Left ventricle myocardium inferior (tissue), 1 donor: ENCODE measurements around the gene KIFBP. TPM values are rescaled to one million over a fixed set of nuclear protein-coding genes. Genes with fewer than 3 reads are reported as not detected.
"Not testable (repeated sequence)": the region's sequence is repeated elsewhere in the genome, so short reads cannot be mapped to it uniquely, and the experiment has no call there.

ENCODE experiments used
- DNase-seq: peaks from one replicate; pipeline ENCODE4 v3.0.0-alpha.2; 2020
- H3K27ac ChIP-seq: fragments of 200-600 bp; replicated peaks from 2 replicates; pipeline ENCODE4 v1.8.0; 2021
- H3K27me3 ChIP-seq: fragments of 200-600 bp; 2 replicates; pipeline ENCODE4 v1.8.0; 2021; ENCODE audit warnings: low read depth
- H3K36me3 ChIP-seq: fragments of 200-600 bp; 2 replicates; pipeline ENCODE4 v1.8.0; 2021
- H3K4me1 ChIP-seq: fragments of 200-600 bp; 2 replicates; pipeline ENCODE4 v1.8.0; 2021
- H3K4me3 ChIP-seq: fragments of 200-600 bp; 2 replicates; pipeline ENCODE4 v1.8.0; 2021; ENCODE audit warnings: mild to moderate bottlenecking, moderate library complexity
- H3K9me3 ChIP-seq: fragments of 200-600 bp; replicated peaks from 2 replicates; pipeline ENCODE4 v1.8.0; 2021
- intact Hi-C: fragments of 100-400 bp; cut with micrococcal nuclease; formaldehyde crosslinking; loops from one replicate; pipeline ENCODE4 v1.11.0; 2022
- total RNA-seq: library from RNA; stranded (reverse); fragmentation: NEBNext Ultra II Directional; extraction: Animal tissue kit (Norgen Biotek cat#: 25700); gene quantifications from one replicate; pipeline ENCODE4 v1.2.1, GENCODE V29; 2021
- TF ChIP-seq, protein P1 (sequence below): fragments of 200-600 bp; IDR thresholded peaks from 2 replicates; pipeline ENCODE4 v1.8.0; 2021; ENCODE audit warnings: antibody characterized with exemption, mild to moderate bottlenecking, borderline replicate concordance
- donor health status: DM: no; HTN: yes; CAD: no; lungs with severe emphysema.

The KIFBP gene
- total RNA-seq, 1 donor from 2014 or later = 51.2 TPM

- Histone ChIP-seq H3K27ac (no peak overlapping the region), H3K9me3 (no peaks in the 10 kb centered on the region), H3K4me3 (no peak overlapping the region), H3K36me3 (peaks cover 24% of the 10 kb centered on the region), H3K4me1 (no peaks in the 10 kb centered on the region), H3K27me3 (no peaks in the 10 kb centered on the region)
- DNase-seq = no peak
- TF ChIP-seq, protein P1, sequence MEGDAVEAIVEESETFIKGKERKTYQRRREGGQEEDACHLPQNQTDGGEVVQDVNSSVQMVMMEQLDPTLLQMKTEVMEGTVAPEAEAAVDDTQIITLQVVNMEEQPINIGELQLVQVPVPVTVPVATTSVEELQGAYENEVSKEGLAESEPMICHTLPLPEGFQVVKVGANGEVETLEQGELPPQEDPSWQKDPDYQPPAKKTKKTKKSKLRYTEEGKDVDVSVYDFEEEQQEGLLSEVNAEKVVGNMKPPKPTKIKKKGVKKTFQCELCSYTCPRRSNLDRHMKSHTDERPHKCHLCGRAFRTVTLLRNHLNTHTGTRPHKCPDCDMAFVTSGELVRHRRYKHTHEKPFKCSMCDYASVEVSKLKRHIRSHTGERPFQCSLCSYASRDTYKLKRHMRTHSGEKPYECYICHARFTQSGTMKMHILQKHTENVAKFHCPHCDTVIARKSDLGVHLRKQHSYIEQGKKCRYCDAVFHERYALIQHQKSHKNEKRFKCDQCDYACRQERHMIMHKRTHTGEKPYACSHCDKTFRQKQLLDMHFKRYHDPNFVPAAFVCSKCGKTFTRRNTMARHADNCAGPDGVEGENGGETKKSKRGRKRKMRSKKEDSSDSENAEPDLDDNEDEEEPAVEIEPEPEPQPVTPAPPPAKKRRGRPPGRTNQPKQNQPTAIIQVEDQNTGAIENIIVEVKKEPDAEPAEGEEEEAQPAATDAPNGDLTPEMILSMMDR = no peak
- intact Hi-C loops = no loop called here
Observed at GRCh38 chr10:69022611-69023010, 34.0 kb downstream of the KIFBP start.

DNA sequence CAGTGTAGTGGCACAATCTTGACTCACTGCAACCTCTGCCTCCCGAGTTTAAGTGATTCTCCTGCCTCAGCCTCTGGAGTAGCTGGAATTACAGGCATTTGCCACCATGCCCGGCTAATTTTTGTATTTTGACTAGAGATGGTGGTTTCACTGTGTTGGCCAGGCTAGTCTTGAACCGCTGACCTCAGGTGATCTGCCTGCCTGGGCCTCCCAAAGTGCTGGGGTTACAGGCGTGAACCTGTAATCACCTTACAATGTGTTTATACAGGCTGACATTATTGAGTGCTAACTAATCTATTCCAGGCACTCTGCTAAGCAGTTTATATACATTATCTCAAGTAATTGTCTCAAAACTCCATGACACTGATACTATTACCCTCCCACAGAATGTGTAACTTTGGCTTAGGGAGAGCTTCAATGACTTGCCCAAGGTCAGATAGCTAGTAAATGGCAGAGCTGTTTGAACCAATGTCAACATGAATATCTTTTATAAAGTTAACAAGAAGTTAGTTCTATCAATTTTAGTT, 36.8 kb downstream of the KIFBP start:
- H3K9me3 ChIP-seq = no peaks in the 10 kb centered on the region
- TF ChIP-seq, protein P1 = no peak
- no peaks in the 10 kb centered on the region for H3K27me3 ChIP-seq
- no peaks in the 10 kb centered on the region for H3K4me1 ChIP-seq
- H3K27ac ChIP-seq = no peak overlapping the region
- peaks cover 1% of the 10 kb centered on the region for H3K36me3 ChIP-seq
- H3K4me3 ChIP-seq = no peak overlapping the region
- no peak for DNase-seq
- intact Hi-C loops = no loop called here

DNA sequence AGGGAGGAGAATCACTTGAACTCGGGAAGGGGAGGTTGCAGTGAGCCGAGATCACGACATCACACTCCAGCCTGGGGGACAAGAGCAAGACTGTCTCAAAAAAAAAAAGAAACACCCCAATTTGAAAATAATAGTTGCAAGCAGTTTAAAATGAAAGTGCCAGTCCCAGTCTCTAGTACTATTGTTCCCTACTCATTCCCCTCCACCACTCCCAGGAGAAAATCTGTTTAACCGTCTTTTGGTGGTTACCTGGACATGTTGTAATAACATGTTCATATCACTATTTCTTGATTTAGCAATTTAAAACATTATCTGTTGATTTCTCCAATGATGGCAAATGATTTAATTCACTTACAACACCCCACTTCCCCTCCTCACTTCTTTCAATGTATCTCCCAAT, 44.7 kb downstream of the KIFBP start:
- Histone ChIP-seq H3K27ac (no peak overlapping the region), H3K27me3 (no peaks in the 10 kb centered on the region), H3K4me1 (no peaks in the 10 kb centered on the region), H3K9me3 (no peaks in the 10 kb centered on the region), H3K4me3 (no peak overlapping the region), H3K36me3 (no peaks in the 10 kb centered on the region)
- intact Hi-C loops = no loop called here
- TF ChIP-seq, protein P1 = no peak
- no peak for DNase-seq

- H3K4me1 ChIP-seq = no peaks in the 10 kb centered on the region
- DNase-seq = no peak
- H3K27me3 ChIP-seq = no peaks in the 10 kb centered on the region
- H3K4me3 ChIP-seq = no peak overlapping the region
- intact Hi-C loops = no loop called here
- no peaks in the 10 kb centered on the region for H3K36me3 ChIP-seq
- TF ChIP-seq, protein P1 = no peak
- H3K27ac ChIP-seq = no peak overlapping the region
- no peaks in the 10 kb centered on the region for H3K9me3 ChIP-seq
Observed at GRCh38 chr10:69037489-69037888, 48.9 kb downstream of the KIFBP start.

GRCh38 chr10:69040904-69041303, 52.3 kb downstream of the KIFBP start:
- H3K27me3 ChIP-seq, H3K4me3 ChIP-seq, intact Hi-C loops: not testable (repeated sequence)

GRCh38 chr10:69042417-69042816, 53.8 kb downstream of the KIFBP start:
- TF ChIP-seq, protein P1 = no peak
- Histone ChIP-seq H3K27ac (no peak overlapping the region), H3K27me3 (no peaks in the 10 kb centered on the region), H3K9me3 (no peaks in the 10 kb centered on the region), H3K4me3 (no peak overlapping the region), H3K4me1 (no peaks in the 10 kb centered on the region), H3K36me3 (no peaks in the 10 kb centered on the region)
- DNase-seq = no peak
- intact Hi-C loops = no loop called here

More at GRCh38 chr10:69040904-69041303, 52.3 kb downstream of the KIFBP start:
- H3K27ac ChIP-seq, DNase-seq, H3K4me1 ChIP-seq, H3K9me3 ChIP-seq, H3K36me3 ChIP-seq: not testable (repeated sequence)
